Keratinocyte (primary cell): Measurements from ENCODE around the gene RIPOR2. TPM values are rescaled to one million over a fixed set of nuclear protein-coding genes. Genes with fewer than 3 reads are reported as not detected.

Experiments
- DNase-seq: peaks from one replicate; pipeline ENCODE4 v3.0.0-alpha.2; 2011; ENCODE audit warnings: low read depth, missing footprints, low spot score
- FAIRE-seq: peaks from 2 replicates; lab custom pipeline; 2011; peaks lifted over from hg19 to GRCh38; lab: Jason Lieb, UNC
- H2AFZ ChIP-seq: 2 replicates; pipeline ENCODE4 v1.6.0; 2012; ENCODE audit warnings: low read length, control low read depth, inconsistent platforms; ENCODE audit not compliant: control insufficient read depth
- H3K27ac ChIP-seq: 2 replicates; pipeline ENCODE4 v1.5.1; 2011; ENCODE audit warnings: low read length; ENCODE audit not compliant: control insufficient read depth, insufficient read depth
- H3K27me3 ChIP-seq: 3 replicates; pipeline ENCODE4 v1.6.0; 2011; ENCODE audit warnings: low read length; ENCODE audit not compliant: control insufficient read depth, insufficient read depth; ENCODE audit errors: extremely low read depth
- H3K36me3 ChIP-seq, 2 experiments: 2 replicates in 1 of 2; 3 replicates in 1 of 2; pipeline ENCODE4 v1.5.1; 2011; ENCODE audit warnings: low read length in 2 of 2, mild to moderate bottlenecking in 1 of 2; ENCODE audit not compliant: control insufficient read depth in 2 of 2, insufficient read depth in 2 of 2; ENCODE audit errors: extremely low read depth in 1 of 2
- H3K4me1 ChIP-seq: 3 replicates; pipeline ENCODE4 v1.5.1; 2011; ENCODE audit warnings: low read length; ENCODE audit not compliant: control insufficient read depth, insufficient read depth; ENCODE audit errors: extremely low read depth
- H3K4me2 ChIP-seq: 3 replicates; pipeline ENCODE4 v1.6.0; 2011; ENCODE audit warnings: low read depth, low read length; ENCODE audit not compliant: control insufficient read depth, insufficient read depth; ENCODE audit errors: extremely low read depth
- H3K4me3 ChIP-seq, 3 experiments: fragments of 200-600 bp in 1 of 3; sonication (generic) in 1 of 3; 2 replicates in 2 of 3; 3 replicates in 1 of 3; pipeline ENCODE4 v1.5.1; 2011 to 2016; ENCODE audit warnings: low read length in 3 of 3, mild to moderate bottlenecking in 3 of 3, control low read depth in 2 of 3, inconsistent platforms in 1 of 3, low read depth in 1 of 3, mixed read lengths in 1 of 3, mixed run types in 1 of 3, moderate library complexity in 1 of 3; ENCODE audit not compliant: control insufficient read depth in 2 of 3, insufficient read depth in 2 of 3; ENCODE audit errors: extremely low read depth in 1 of 3
- H3K79me2 ChIP-seq: 2 replicates; pipeline ENCODE4 v1.6.0; 2012; ENCODE audit warnings: low read length; ENCODE audit not compliant: control insufficient read depth, insufficient read depth
- H3K9ac ChIP-seq: 3 replicates; pipeline ENCODE4 v1.6.0; 2011; ENCODE audit warnings: low read length; ENCODE audit not compliant: control insufficient read depth, insufficient read depth; ENCODE audit errors: extremely low read depth
- H3K9me1 ChIP-seq: 3 replicates; pipeline ENCODE4 v1.6.0; 2011; ENCODE audit warnings: low read length; ENCODE audit not compliant: control insufficient read depth, insufficient read depth; ENCODE audit errors: extremely low read depth
- H3K9me3 ChIP-seq: 2 replicates; pipeline ENCODE4 v1.5.1; 2012; ENCODE audit warnings: low read depth, low read length; ENCODE audit not compliant: control insufficient read depth
- H4K20me1 ChIP-seq: 3 replicates; pipeline ENCODE4 v1.6.0; 2011; ENCODE audit warnings: low read length; ENCODE audit not compliant: control insufficient read depth, insufficient read depth; ENCODE audit errors: extremely low read depth
- CTCF ChIP-seq, 3 experiments: IDR thresholded peaks in 1 of 3; conservative IDR thresholded peaks in 1 of 3; optimal IDR thresholded peaks in 1 of 3; 2 replicates in 2 of 3; 3 replicates in 1 of 3; pipeline versions ENCODE3 to v1.5.1; 2011; ENCODE audit warnings: low read length in 3 of 3, mild to moderate bottlenecking in 3 of 3, moderate library complexity in 2 of 3, control low read depth in 1 of 3, inconsistent platforms in 1 of 3; ENCODE audit not compliant: insufficient read depth in 2 of 3; ENCODE audit errors: extremely low read depth in 1 of 3
- EZH2 ChIP-seq: IDR thresholded peaks from one replicate; pipeline ENCODE4 v1.6.1; 2012; ENCODE audit warnings: inconsistent platforms, mild to moderate bottlenecking, low read length, moderate library complexity
- dilution Hi-C: fragments of 300-500 bp; cut with MboI; formaldehyde crosslinking; loops from one replicate; pipeline ENCODE4 v1.7.0; 2020; ENCODE audit warnings: low sequenced_read_pairs; ENCODE audit not compliant: extremely low pct_ligation_motif_present
- polyA plus RNA-seq, 5 experiments: library from polyadenylated mRNA; depleted of rRNA in 3 of 5; stranded (reverse) in 3 of 5; stranded (forward) in 1 of 5; unstranded in 1 of 5; fragments of >200 nt; gene quantifications; 1 replicate in 1 of 5; 2 replicates in 3 of 5; 3 replicates in 1 of 5; pipeline versions ENCODE4 v1.2.1 to v1.2.3, GENCODE V29; 2011 to 2012; ENCODE audit warnings: missing spikeins in 2 of 5, low read depth in 1 of 5, low replicate concordance in 1 of 5

The RIPOR2 gene
- polyA plus RNA-seq, 1 donor (not counting 4 experiments of a cell fraction or from before 2014, with no cell fraction given), result 0.07 TPM

- peaks cover 4% of the 10 kb centered on the region for H4K20me1 ChIP-seq
- H3K4me3 ChIP-seq, result no peak overlapping the region
- H3K4me1 ChIP-seq, result peaks cover 18% of the 10 kb centered on the region
- no peak overlapping the region for H3K27ac ChIP-seq
- H2AFZ ChIP-seq, result peak overlapping the region; percentile 2
- no peak overlapping the region for H3K4me2 ChIP-seq
- no peaks in the 10 kb centered on the region for H3K27me3 ChIP-seq
- H3K9me3 ChIP-seq, result no peaks in the 10 kb centered on the region
- no peak overlapping the region for H3K9ac ChIP-seq
- dilution Hi-C loops, result no loop called here
- no peak for FAIRE-seq
- H3K36me3 ChIP-seq, result peaks cover 2 to 15% of the 10 kb centered on the region in 2 experiments
- H3K79me2 ChIP-seq, result peaks cover 56% of the 10 kb centered on the region
- TF ChIP-seq CTCF (optimal IDR thresholded peaks at IDR 0.05 in 1 of 3, IDR thresholded peaks at IDR 0.05 in 1 of 3, conservative IDR thresholded peaks at IDR 0.05 in 1 of 3; ENCODE audit: extremely low read depth in 1 of 3, insufficient read depth in 2 of 3, low read length in 3 of 3), result no peak
- no peak for TF ChIP-seq EZH2
- no peaks in the 10 kb centered on the region for H3K9me1 ChIP-seq
- no peak for DNase-seq
Measured at GRCh38 chr6:24779416-24780016, 156.2 kb downstream of the RIPOR2 start.

- dilution Hi-C loops, result no loop called here
- no peak overlapping the region for H3K9ac ChIP-seq
- peaks cover 2 to 15% of the 10 kb centered on the region in 2 experiments for H3K36me3 ChIP-seq
- no peaks in the 10 kb centered on the region for H3K9me3 ChIP-seq
- no peak for FAIRE-seq
- no peak overlapping the region for H3K4me3 ChIP-seq
- no peak overlapping the region for H3K27ac ChIP-seq
- H3K4me2 ChIP-seq, result no peak overlapping the region
- H3K79me2 ChIP-seq, result peaks cover 56% of the 10 kb centered on the region
- H3K9me1 ChIP-seq, result no peaks in the 10 kb centered on the region
- H4K20me1 ChIP-seq, result peaks cover 4% of the 10 kb centered on the region
- H3K27me3 ChIP-seq, result no peaks in the 10 kb centered on the region
- H2AFZ ChIP-seq, result no peak overlapping the region
- TF ChIP-seq EZH2, result no peak
- TF ChIP-seq CTCF (optimal IDR thresholded peaks at IDR 0.05 in 1 of 3, IDR thresholded peaks at IDR 0.05 in 1 of 3, conservative IDR thresholded peaks at IDR 0.05 in 1 of 3; ENCODE audit: extremely low read depth in 1 of 3, insufficient read depth in 2 of 3, low read length in 3 of 3), result no peak
- DNase-seq, result no peak
- peaks cover 18% of the 10 kb centered on the region for H3K4me1 ChIP-seq
Measured at GRCh38 chr6:24778878-24779277, 156.9 kb downstream of the RIPOR2 start.
